HEK293 (cell line): ENCODE measurements around the gene TTLL12.

ENCODE experiments used
- ZNF157 ChIP-seq: fragments of 450-650 bp; formaldehyde crosslinking; IDR thresholded peaks from 2 replicates; pipeline ENCODE4 v1.5.1; 2016; ENCODE audit warnings: missing biosample characterization, missing genetic modification characterization
- TF ChIP-seq, protein P1 (sequence below): fragments of 450-650 bp; formaldehyde crosslinking; IDR thresholded peaks from 2 replicates; pipeline ENCODE4 v1.5.1; 2016; ENCODE audit warnings: missing biosample characterization, missing genetic modification characterization
- TF ChIP-seq, protein P2 (sequence below): fragments of 450-650 bp; formaldehyde crosslinking; IDR thresholded peaks from 2 replicates; pipeline ENCODE4 v1.5.1; 2016; ENCODE audit warnings: missing biosample characterization, missing genetic modification characterization

DNA sequence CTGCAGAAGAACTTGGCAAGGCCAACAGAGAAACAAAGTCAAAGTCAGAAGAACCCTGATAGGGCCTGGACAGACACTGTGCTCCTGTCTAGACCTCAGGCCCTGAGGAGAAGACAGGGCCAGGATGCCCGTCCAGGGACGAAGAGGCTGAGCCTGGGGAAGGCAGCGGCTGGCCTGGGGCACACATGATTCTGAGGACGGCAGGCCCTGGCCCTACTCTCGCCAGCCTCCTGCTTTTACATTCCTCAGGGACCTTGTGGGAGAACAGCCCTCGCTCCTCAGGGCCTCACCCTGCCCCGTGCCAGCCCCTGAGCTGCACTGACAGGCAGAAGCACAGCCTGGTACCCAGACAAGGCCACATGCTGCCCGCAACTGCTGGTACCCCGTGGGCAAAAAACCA lies 43.6 kb upstream of the TTLL12 start:
- TF ChIP-seq, protein P1, sequence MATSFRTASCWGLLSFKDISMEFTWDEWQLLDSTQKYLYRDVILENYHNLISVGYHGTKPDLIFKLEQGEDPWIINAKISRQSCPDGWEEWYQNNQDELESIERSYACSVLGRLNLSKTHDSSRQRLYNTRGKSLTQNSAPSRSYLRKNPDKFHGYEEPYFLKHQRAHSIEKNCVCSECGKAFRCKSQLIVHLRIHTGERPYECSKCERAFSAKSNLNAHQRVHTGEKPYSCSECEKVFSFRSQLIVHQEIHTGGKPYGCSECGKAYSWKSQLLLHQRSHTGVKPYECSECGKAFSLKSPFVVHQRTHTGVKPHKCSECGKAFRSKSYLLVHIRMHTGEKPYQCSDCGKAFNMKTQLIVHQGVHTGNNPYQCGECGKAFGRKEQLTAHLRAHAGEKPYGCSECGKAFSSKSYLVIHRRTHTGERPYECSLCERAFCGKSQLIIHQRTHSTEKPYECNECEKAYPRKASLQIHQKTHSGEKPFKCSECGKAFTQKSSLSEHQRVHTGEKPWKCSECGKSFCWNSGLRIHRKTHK (tag by site-specific recombination) = no peak
- TF ChIP-seq, protein P2, sequence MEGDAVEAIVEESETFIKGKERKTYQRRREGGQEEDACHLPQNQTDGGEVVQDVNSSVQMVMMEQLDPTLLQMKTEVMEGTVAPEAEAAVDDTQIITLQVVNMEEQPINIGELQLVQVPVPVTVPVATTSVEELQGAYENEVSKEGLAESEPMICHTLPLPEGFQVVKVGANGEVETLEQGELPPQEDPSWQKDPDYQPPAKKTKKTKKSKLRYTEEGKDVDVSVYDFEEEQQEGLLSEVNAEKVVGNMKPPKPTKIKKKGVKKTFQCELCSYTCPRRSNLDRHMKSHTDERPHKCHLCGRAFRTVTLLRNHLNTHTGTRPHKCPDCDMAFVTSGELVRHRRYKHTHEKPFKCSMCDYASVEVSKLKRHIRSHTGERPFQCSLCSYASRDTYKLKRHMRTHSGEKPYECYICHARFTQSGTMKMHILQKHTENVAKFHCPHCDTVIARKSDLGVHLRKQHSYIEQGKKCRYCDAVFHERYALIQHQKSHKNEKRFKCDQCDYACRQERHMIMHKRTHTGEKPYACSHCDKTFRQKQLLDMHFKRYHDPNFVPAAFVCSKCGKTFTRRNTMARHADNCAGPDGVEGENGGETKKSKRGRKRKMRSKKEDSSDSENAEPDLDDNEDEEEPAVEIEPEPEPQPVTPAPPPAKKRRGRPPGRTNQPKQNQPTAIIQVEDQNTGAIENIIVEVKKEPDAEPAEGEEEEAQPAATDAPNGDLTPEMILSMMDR (tag by site-specific recombination) = no peak
- no peak for TF ChIP-seq ZNF157
